ENCODE data around the gene HELLS.
"Not testable (repeated sequence)": the region's sequence is repeated elsewhere in the genome, so short reads cannot be mapped to it uniquely, and the experiment has no call there.

Gene HELLS

GRCh38 chr10:94545391-94546048 lies at the start of gene HELLS:
Gene HELLS, plus strand, starts transcription at chr10:94545788. Its CDS starts 134 bp downstream, at chr10:94545922.
- FAIRE-seq = peak; percentile 72

GRCh38 chr10:94496010-94496409 lies 49.6 kb upstream of the HELLS start:
- FAIRE-seq (no peak), DNase-seq (ENCODE audit: insufficient read length, low spot score) (peak; percentile 33)

More at GRCh38 chr10:94545391-94546048, at the start of gene HELLS:
- peak; percentile 90 for DNase-seq (ENCODE audit: insufficient read length, low spot score)

- FAIRE-seq = no peak
- no peak for DNase-seq (ENCODE audit: insufficient read length, low spot score)
Observed at GRCh38 chr10:94496646-94497045, 48.9 kb upstream of the HELLS start.

GRCh38 chr10:94500063-94500462 lies 45.5 kb upstream of the HELLS start:
- DNase-seq (ENCODE audit: insufficient read length, low spot score) (peak; percentile 17), FAIRE-seq (no peak)

- DNase-seq (ENCODE audit: insufficient read length, low spot score) (no peak), FAIRE-seq (no peak)
Observed at GRCh38 chr10:94521276-94522250, 24.0 kb upstream of the HELLS start.

GRCh38 chr10:94524146-94524545 lies 21.4 kb upstream of the HELLS start:
- FAIRE-seq (no peak), DNase-seq (ENCODE audit: insufficient read length, low spot score) (peak; percentile 3)

- FAIRE-seq (no peak), DNase-seq (ENCODE audit: insufficient read length, low spot score) (no peak)
Observed at GRCh38 chr10:94524711-94525110, 20.9 kb upstream of the HELLS start.

GRCh38 chr10:94531550-94531949 lies 14.0 kb upstream of the HELLS start:
- not testable (repeated sequence) for DNase-seq (ENCODE audit: insufficient read length, low spot score); FAIRE-seq

- FAIRE-seq (no peak), DNase-seq (ENCODE audit: insufficient read length, low spot score) (no peak)
Observed at GRCh38 chr10:94533027-94533426, 12.6 kb upstream of the HELLS start.

GRCh38 chr10:94542282-94542681 lies 3.3 kb upstream of the HELLS start:
- FAIRE-seq; DNase-seq (ENCODE audit: insufficient read length, low spot score): not testable (repeated sequence)

- FAIRE-seq (no peak), DNase-seq (ENCODE audit: insufficient read length, low spot score) (peak; percentile 29)
Observed at GRCh38 chr10:94546049-94546900, 687 bp downstream of the HELLS start.

- FAIRE-seq (no peak), DNase-seq (ENCODE audit: insufficient read length, low spot score) (peak; percentile 18)
Observed at GRCh38 chr10:94546901-94547185, 1.3 kb downstream of the HELLS start.

- no peak for FAIRE-seq
- no peak for DNase-seq (ENCODE audit: insufficient read length, low spot score)
Observed at GRCh38 chr10:94549221-94549620, 3.6 kb downstream of the HELLS start.

GRCh38 chr10:94567714-94568307 lies 22.2 kb downstream of the HELLS start:
- not testable (repeated sequence) for DNase-seq (ENCODE audit: insufficient read length, low spot score); FAIRE-seq

GRCh38 chr10:94571081-94571480 lies 25.5 kb downstream of the HELLS start:
- FAIRE-seq (no peak), DNase-seq (ENCODE audit: insufficient read length, low spot score) (no peak)

- DNase-seq (ENCODE audit: insufficient read length, low spot score) = no peak
- no peak for FAIRE-seq
Observed at GRCh38 chr10:94571528-94571927, 25.9 kb downstream of the HELLS start.

GRCh38 chr10:94578790-94579189 lies 33.2 kb downstream of the HELLS start:
- no peak for FAIRE-seq
- DNase-seq (ENCODE audit: insufficient read length, low spot score) = no peak

GRCh38 chr10:94583124-94583523 lies 37.5 kb downstream of the HELLS start:
- DNase-seq (ENCODE audit: insufficient read length, low spot score) (no peak), FAIRE-seq (no peak)

- FAIRE-seq (no peak), DNase-seq (ENCODE audit: insufficient read length, low spot score) (no peak)
Observed at GRCh38 chr10:94591461-94592205, 46.0 kb downstream of the HELLS start.
